WI38 (cell line): ENCODE results near the gene STEAP3.

Source experiments
- H3K4me3 ChIP-seq: 2 replicates; pipeline ENCODE4 v1.5.1; 2011; ENCODE audit warnings: low read depth, mild to moderate bottlenecking, control low read depth, low read length
- TF ChIP-seq, protein P1 (sequence below): IDR thresholded peaks from 2 replicates; pipeline ENCODE4 v1.5.1; 2012; ENCODE audit warnings: low read depth, mild to moderate bottlenecking, control low read depth, low read length

Gene STEAP3

GRCh38 chr2:119252186-119253113 lies 28.8 kb downstream of the STEAP3 start:
- no peak overlapping the region for H3K4me3 ChIP-seq
- TF ChIP-seq, protein P1, sequence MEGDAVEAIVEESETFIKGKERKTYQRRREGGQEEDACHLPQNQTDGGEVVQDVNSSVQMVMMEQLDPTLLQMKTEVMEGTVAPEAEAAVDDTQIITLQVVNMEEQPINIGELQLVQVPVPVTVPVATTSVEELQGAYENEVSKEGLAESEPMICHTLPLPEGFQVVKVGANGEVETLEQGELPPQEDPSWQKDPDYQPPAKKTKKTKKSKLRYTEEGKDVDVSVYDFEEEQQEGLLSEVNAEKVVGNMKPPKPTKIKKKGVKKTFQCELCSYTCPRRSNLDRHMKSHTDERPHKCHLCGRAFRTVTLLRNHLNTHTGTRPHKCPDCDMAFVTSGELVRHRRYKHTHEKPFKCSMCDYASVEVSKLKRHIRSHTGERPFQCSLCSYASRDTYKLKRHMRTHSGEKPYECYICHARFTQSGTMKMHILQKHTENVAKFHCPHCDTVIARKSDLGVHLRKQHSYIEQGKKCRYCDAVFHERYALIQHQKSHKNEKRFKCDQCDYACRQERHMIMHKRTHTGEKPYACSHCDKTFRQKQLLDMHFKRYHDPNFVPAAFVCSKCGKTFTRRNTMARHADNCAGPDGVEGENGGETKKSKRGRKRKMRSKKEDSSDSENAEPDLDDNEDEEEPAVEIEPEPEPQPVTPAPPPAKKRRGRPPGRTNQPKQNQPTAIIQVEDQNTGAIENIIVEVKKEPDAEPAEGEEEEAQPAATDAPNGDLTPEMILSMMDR: no peak

- H3K4me3 ChIP-seq: no peak overlapping the region
- TF ChIP-seq, protein P1: no peak
Measured at GRCh38 chr2:119253114-119253702, 29.6 kb downstream of the STEAP3 start.

GRCh38 chr2:119253760-119254600 lies 30.3 kb downstream of the STEAP3 start:
- H3K4me3 ChIP-seq: no peak overlapping the region
- TF ChIP-seq, protein P1: no peak

DNA sequence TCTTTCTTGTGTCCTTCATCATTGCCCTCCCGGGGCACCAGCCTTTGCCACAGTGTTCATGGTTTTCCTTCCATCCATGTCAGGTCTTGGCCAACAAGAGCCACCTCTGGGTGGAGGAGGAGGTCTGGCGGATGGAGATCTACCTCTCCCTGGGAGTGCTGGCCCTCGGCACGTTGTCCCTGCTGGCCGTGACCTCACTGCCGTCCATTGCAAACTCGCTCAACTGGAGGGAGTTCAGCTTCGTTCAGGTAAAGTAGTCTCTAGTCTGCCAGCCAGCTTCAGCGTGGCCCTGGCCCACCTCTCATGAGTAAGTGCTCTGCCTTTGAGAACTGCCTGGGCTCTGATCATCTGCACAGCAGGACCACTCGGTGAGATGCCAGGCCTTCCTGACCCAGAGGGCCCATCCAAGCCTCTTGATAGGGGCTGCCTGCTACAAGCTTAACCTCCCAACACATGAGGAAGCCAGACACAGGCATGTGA lies 31.0 kb downstream of the STEAP3 start:
- no peak overlapping the region for H3K4me3 ChIP-seq
- TF ChIP-seq, protein P1: no peak

- TF ChIP-seq, protein P1: no peak
- no peak overlapping the region for H3K4me3 ChIP-seq
Measured at GRCh38 chr2:119255760-119256581, 32.3 kb downstream of the STEAP3 start.

- H3K4me3 ChIP-seq: no peak overlapping the region
- TF ChIP-seq, protein P1: no peak
Measured at GRCh38 chr2:119256582-119256921, 32.9 kb downstream of the STEAP3 start.
